H9 (cell line): ENCODE data around the gene TMA7. TPM values are rescaled to one million over a fixed set of nuclear protein-coding genes. Genes with fewer than 3 reads are reported as not detected.
"Not testable (repeated sequence)": the region's sequence is repeated elsewhere in the genome, so short reads cannot be mapped to it uniquely, and the experiment has no call there.

ENCODE experiments used
- DNase-seq: peaks from one replicate; pipeline ENCODE4 v3.0.0-alpha.2; 2017
- H2AFZ ChIP-seq: one replicate; pipeline ENCODE4 v1.6.1; 2013; ENCODE audit warnings: mild to moderate bottlenecking, low read length, control low read depth, moderate library complexity
- H2AK5ac ChIP-seq: 2 replicates; pipeline ENCODE4 v1.6.1; 2013; ENCODE audit warnings: low read length, control low read depth, mixed read lengths; ENCODE audit not compliant: insufficient read length
- H2BK120ac ChIP-seq: one replicate; pipeline ENCODE4 v1.6.1; 2013; ENCODE audit warnings: low read depth, mild to moderate bottlenecking, low read length, control low read depth, inconsistent platforms; ENCODE audit not compliant: poor library complexity, severe bottlenecking
- H2BK12ac ChIP-seq: 2 replicates; pipeline ENCODE4 v1.6.1; 2013; ENCODE audit warnings: low read length, control low read depth, mixed read lengths, low read depth; ENCODE audit not compliant: insufficient read length
- H2BK15ac ChIP-seq: 2 replicates; pipeline ENCODE4 v1.6.1; 2013; ENCODE audit warnings: low read depth, low read length, control low read depth
- H2BK20ac ChIP-seq: one replicate; pipeline ENCODE4 v1.6.1; 2013; ENCODE audit warnings: low read depth, mild to moderate bottlenecking, low read length, control low read depth, inconsistent platforms; ENCODE audit not compliant: poor library complexity, severe bottlenecking
- H2BK5ac ChIP-seq: 2 replicates; pipeline ENCODE4 v1.6.1; 2013; ENCODE audit warnings: low read length, control low read depth, mixed read lengths; ENCODE audit not compliant: insufficient read length
- H3K14ac ChIP-seq: 2 replicates; pipeline ENCODE4 v1.6.1; 2013; ENCODE audit warnings: low read length, control low read depth; ENCODE audit not compliant: insufficient read depth
- H3K18ac ChIP-seq: 2 replicates; pipeline ENCODE4 v1.6.1; 2013; ENCODE audit warnings: low read depth, mild to moderate bottlenecking, mixed read lengths, low read length, control low read depth; ENCODE audit not compliant: insufficient read length
- H3K23ac ChIP-seq: 2 replicates; pipeline ENCODE4 v1.6.1; 2013; ENCODE audit warnings: low read length, control low read depth, mixed read lengths, low read depth; ENCODE audit not compliant: insufficient read length
- H3K23me2 ChIP-seq: 2 replicates; pipeline ENCODE4 v1.6.1; 2013; ENCODE audit warnings: low read depth, mild to moderate bottlenecking, mixed read lengths, low read length, control low read depth; ENCODE audit not compliant: insufficient read length, poor library complexity, severe bottlenecking
- H3K27ac ChIP-seq: 2 replicates; pipeline ENCODE4 v1.5.1; 2013; ENCODE audit warnings: low read length, control low read depth, mixed read lengths, low read depth; ENCODE audit not compliant: insufficient read length
- H3K27me3 ChIP-seq: 2 replicates; pipeline ENCODE4 v1.6.1; 2013; ENCODE audit warnings: low read length, control low read depth, inconsistent platforms; ENCODE audit not compliant: insufficient read depth
- H3K4ac ChIP-seq: 2 replicates; pipeline ENCODE4 v1.6.1; 2013; ENCODE audit warnings: low read depth, mild to moderate bottlenecking, control low read depth, inconsistent platforms, low read length, moderate library complexity
- H3K4me1 ChIP-seq: 2 replicates; pipeline ENCODE4 v1.6.1; 2013; ENCODE audit warnings: low read length, control low read depth, inconsistent platforms; ENCODE audit not compliant: insufficient read depth
- H3K4me2 ChIP-seq: 2 replicates; pipeline ENCODE4 v1.6.1; 2013; ENCODE audit warnings: low read length, control low read depth, mixed read lengths; ENCODE audit not compliant: insufficient read length, insufficient read depth
- H3K56ac ChIP-seq: 2 replicates; pipeline ENCODE4 v1.6.1; 2013; ENCODE audit warnings: low read depth, mild to moderate bottlenecking, mixed read lengths, low read length, control low read depth; ENCODE audit not compliant: insufficient read length
- H3K79me1 ChIP-seq: 2 replicates; pipeline ENCODE4 v1.6.1; 2013; ENCODE audit warnings: low read depth, mild to moderate bottlenecking, moderate library complexity, low read length, control low read depth, inconsistent platforms; ENCODE audit not compliant: insufficient read depth, poor library complexity, severe bottlenecking
- H3K79me2 ChIP-seq: 2 replicates; pipeline ENCODE4 v1.6.1; 2013; ENCODE audit warnings: low read length, control low read depth, inconsistent platforms; ENCODE audit not compliant: insufficient read depth
- H3K9ac ChIP-seq: 2 replicates; pipeline ENCODE4 v1.6.1; 2013; ENCODE audit warnings: low read length, control low read depth, mixed read lengths; ENCODE audit not compliant: insufficient read length; ENCODE audit errors: extremely low read depth
- H3K9me3 ChIP-seq: one replicate; pipeline ENCODE4 v1.6.1; 2013; ENCODE audit warnings: low read depth, low read length, inconsistent platforms; ENCODE audit not compliant: control insufficient read depth
- H3T11ph ChIP-seq: one replicate; pipeline ENCODE4 v1.6.1; 2013; ENCODE audit warnings: mild to moderate bottlenecking, low read length, control low read depth, inconsistent platforms
- H4K20me1 ChIP-seq: one replicate; pipeline ENCODE4 v1.6.1; 2013; ENCODE audit not compliant: control insufficient read depth, insufficient read length, insufficient read depth
- H4K5ac ChIP-seq: 2 replicates; pipeline ENCODE4 v1.6.1; 2013; ENCODE audit warnings: low read depth, mild to moderate bottlenecking, mixed read lengths, low read length, control low read depth; ENCODE audit not compliant: insufficient read length
- H4K8ac ChIP-seq: replicated peaks from 2 replicates; pipeline ENCODE4 v1.6.1; 2013; ENCODE audit warnings: low read length, control low read depth, mixed read lengths, low read depth; ENCODE audit not compliant: insufficient read length
- H4K91ac ChIP-seq: 2 replicates; pipeline ENCODE4 v1.6.1; 2013; ENCODE audit warnings: low read depth, mild to moderate bottlenecking, moderate library complexity, mixed read lengths, low read length, control low read depth; ENCODE audit not compliant: insufficient read length
- H3K27ac Mint-ChIP-seq, 3 experiments: 2 replicates in 2 of 3; 3 replicates in 1 of 3; pipeline ENCODE4 v1.8.0; 2020 to 2021; ENCODE audit warnings: mixed read lengths in 3 of 3, mild to moderate bottlenecking in 1 of 3, moderate library complexity in 1 of 3
- H3K27me3 Mint-ChIP-seq: 2 replicates; pipeline ENCODE4 v1.8.0; 2021; ENCODE audit warnings: low read depth, mild to moderate bottlenecking, moderate library complexity, mixed read lengths
- H3K36me3 Mint-ChIP-seq, 3 experiments: 2 replicates in 2 of 3; 3 replicates in 1 of 3; pipeline ENCODE4 v1.8.0; 2020 to 2021; ENCODE audit warnings: low read depth in 3 of 3, mixed read lengths in 3 of 3; ENCODE audit not compliant: insufficient read depth in 1 of 3
- H3K4me1 Mint-ChIP-seq, 2 experiments: 2 replicates each; pipeline ENCODE4 v1.8.0; 2020; ENCODE audit warnings: mixed read lengths in 2 of 2
- H3K4me3 Mint-ChIP-seq, 2 experiments: 2 replicates in 1 of 2; 3 replicates in 1 of 2; pipeline ENCODE4 v1.8.0; 2020 to 2021; ENCODE audit warnings: mild to moderate bottlenecking in 2 of 2, mixed read lengths in 2 of 2, moderate library complexity in 1 of 2
- H3K9me3 Mint-ChIP-seq, 2 experiments: 2 replicates in 1 of 2; 3 replicates in 1 of 2; pipeline ENCODE4 v1.8.0; 2020; ENCODE audit warnings: mild to moderate bottlenecking in 2 of 2, mixed read lengths in 2 of 2, moderate library complexity in 1 of 2
- WGBS: extraction: QIAGEN DNeasy Blood & Tissue Kit; methylation state at CpG from one replicate; pipeline ENCODE4 v1.1.7; 2013; ENCODE audit warnings: missing lambda C conversion rate, low lambda C conversion rate, mixed read lengths; ENCODE audit not compliant: insufficient read length; ENCODE audit errors: extremely low coverage; 5-methylcytosine and 5-hydroxymethylcytosine counted together
- total RNA-seq: library from RNA; stranded (reverse); gene quantifications from 2 replicates; pipeline ENCODE4 v1.2.1, GENCODE V29; 2021
- TF ChIP-seq, protein P1 (sequence below): fragments of 200-600 bp; sonication (generic); conservative IDR thresholded peaks from 3 replicates; pipeline ENCODE4 v1.8.0; 2021; ENCODE audit warnings: antibody characterized with exemption, mild to moderate bottlenecking

Gene TMA7
- total RNA-seq, 1 experiment from 2014 or later = 305 TPM

DNA sequence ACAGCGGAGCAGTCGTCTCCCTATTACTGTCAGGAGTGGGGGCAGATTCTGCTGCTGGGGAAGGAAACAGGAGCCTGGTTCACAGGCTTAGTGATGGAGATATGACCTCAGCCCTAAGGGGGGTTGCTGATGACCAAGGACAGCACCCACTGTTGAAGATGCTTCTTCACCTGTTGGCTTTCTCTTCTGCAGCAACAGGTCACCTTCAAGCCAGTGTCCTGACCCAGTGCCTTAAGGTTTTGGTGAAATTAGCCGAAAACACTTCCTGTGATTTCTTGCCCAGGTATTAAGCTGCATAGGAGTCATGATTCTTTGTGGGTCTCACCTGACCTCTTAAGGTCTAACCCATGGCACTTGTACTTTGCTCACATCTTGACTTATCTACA is 20.5 kb downstream of the TMA7 start:
- H2BK5ac ChIP-seq = no peak overlapping the region
- H3K79me1 ChIP-seq = no peaks in the 10 kb centered on the region
- no peaks in the 10 kb centered on the region for H4K20me1 ChIP-seq
- H4K8ac ChIP-seq = no peak overlapping the region
- peaks cover 4 to 52% (median 34%) of the 10 kb centered on the region in 3 experiments; a peak in 6 of 7 replicates for H3K36me3 Mint-ChIP-seq
- H3K4ac ChIP-seq = no peak overlapping the region
- no peak overlapping the region for H3K18ac ChIP-seq
- H2BK120ac ChIP-seq = no peak overlapping the region
- no peak overlapping the region for H3K14ac ChIP-seq
- H3K27me3 Mint-ChIP-seq = no peaks in the 10 kb centered on the region
- H2AK5ac ChIP-seq = no peak overlapping the region
- H3K9me3 ChIP-seq = no peaks in the 10 kb centered on the region
- no peak overlapping the region for H3K56ac ChIP-seq
- TF ChIP-seq, protein P1, sequence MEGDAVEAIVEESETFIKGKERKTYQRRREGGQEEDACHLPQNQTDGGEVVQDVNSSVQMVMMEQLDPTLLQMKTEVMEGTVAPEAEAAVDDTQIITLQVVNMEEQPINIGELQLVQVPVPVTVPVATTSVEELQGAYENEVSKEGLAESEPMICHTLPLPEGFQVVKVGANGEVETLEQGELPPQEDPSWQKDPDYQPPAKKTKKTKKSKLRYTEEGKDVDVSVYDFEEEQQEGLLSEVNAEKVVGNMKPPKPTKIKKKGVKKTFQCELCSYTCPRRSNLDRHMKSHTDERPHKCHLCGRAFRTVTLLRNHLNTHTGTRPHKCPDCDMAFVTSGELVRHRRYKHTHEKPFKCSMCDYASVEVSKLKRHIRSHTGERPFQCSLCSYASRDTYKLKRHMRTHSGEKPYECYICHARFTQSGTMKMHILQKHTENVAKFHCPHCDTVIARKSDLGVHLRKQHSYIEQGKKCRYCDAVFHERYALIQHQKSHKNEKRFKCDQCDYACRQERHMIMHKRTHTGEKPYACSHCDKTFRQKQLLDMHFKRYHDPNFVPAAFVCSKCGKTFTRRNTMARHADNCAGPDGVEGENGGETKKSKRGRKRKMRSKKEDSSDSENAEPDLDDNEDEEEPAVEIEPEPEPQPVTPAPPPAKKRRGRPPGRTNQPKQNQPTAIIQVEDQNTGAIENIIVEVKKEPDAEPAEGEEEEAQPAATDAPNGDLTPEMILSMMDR = no peak
- H3K4me3 Mint-ChIP-seq = no peak overlapping the region
- no peaks in the 10 kb centered on the region for H3K23me2 ChIP-seq
- no peak overlapping the region for H2BK12ac ChIP-seq
- H3K4me2 ChIP-seq = no peak overlapping the region
- no peaks in the 10 kb centered on the region for H3K27me3 ChIP-seq
- no peaks in the 10 kb centered on the region for H3K4me1 ChIP-seq
- no peak overlapping the region for H3K23ac ChIP-seq
- no peak overlapping the region for H3K27ac ChIP-seq
- no peak for DNase-seq
- no peak overlapping the region for H3K9ac ChIP-seq
- no peaks in the 10 kb centered on the region for H3K79me2 ChIP-seq
- no peak overlapping the region for H4K5ac ChIP-seq
- H2BK20ac ChIP-seq = no peak overlapping the region
- H3K27ac Mint-ChIP-seq = no peak overlapping the region
- no peak overlapping the region for H3T11ph ChIP-seq
- H3K9me3 Mint-ChIP-seq = no peaks in the 10 kb centered on the region
- no CpG with 5 or more reads among the region's 3 CpGs for WGBS
- peaks cover 6 to 7% of the 10 kb centered on the region in 2 experiments for H3K4me1 Mint-ChIP-seq
- H2AFZ ChIP-seq = no peak overlapping the region
- no peak overlapping the region for H4K91ac ChIP-seq
- no peak overlapping the region for H2BK15ac ChIP-seq

DNA sequence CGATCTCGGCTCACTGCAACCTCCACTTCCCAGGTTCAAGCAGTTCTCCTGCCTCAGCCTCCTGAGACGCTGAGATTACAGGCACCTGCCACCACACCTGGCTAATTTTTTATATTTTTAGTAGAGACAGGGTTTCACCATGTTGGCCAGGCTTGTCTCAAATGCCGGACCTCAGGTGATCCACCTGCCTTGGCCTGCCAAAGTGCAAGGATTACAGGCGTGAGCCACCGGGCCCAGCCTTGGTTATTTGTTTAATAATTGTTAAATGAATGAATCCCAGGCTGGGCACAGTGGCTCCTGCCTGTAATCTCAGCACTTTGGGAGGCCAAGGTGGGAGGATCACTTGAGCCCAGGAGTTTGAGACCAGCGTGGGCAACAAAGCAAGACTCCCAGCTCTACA is 21.7 kb downstream of the TMA7 start:
- not testable (repeated sequence) for H3K18ac ChIP-seq, H2AK5ac ChIP-seq, H4K5ac ChIP-seq, H2BK5ac ChIP-seq, H2BK20ac ChIP-seq, H3K9me3 Mint-ChIP-seq, H3K27me3 Mint-ChIP-seq, H3K9ac ChIP-seq, H3K4me2 ChIP-seq, H4K8ac ChIP-seq, H4K91ac ChIP-seq, H3K23ac ChIP-seq, H2AFZ ChIP-seq, H3K9me3 ChIP-seq, H3K79me2 ChIP-seq, H2BK15ac ChIP-seq, H3K14ac ChIP-seq, H3K56ac ChIP-seq, H2BK12ac ChIP-seq, H3K4me3 Mint-ChIP-seq, H3K4me1 ChIP-seq, DNase-seq, H3K27me3 ChIP-seq, H3K27ac Mint-ChIP-seq, H3K27ac ChIP-seq, H3T11ph ChIP-seq, H3K79me1 ChIP-seq, H3K4ac ChIP-seq, H2BK120ac ChIP-seq, H4K20me1 ChIP-seq, H3K23me2 ChIP-seq
- Mint-ChIP-seq H3K4me1 (peaks cover 11 to 18% of the 10 kb centered on the region in 2 experiments), H3K36me3 (peaks cover 4 to 47% (median 31%) of the 10 kb centered on the region in 3 experiments; a peak in 6 of 7 replicates)
- no CpG with 5 or more reads among the region's 7 CpGs for whole genome bisulfite sequencing
